HG02610 (cell line): ENCODE measurements around the gene CAB39L.

Source experiments
- ATAC-seq: cut with Tn5 transposase; IDR thresholded peaks from one replicate; pipeline ENCODE4 v1.9.1; 2021; ENCODE audit warnings: mild to moderate bottlenecking, moderate library complexity; ENCODE audit not compliant: unreplicated experiment

The CAB39L gene

DNA sequence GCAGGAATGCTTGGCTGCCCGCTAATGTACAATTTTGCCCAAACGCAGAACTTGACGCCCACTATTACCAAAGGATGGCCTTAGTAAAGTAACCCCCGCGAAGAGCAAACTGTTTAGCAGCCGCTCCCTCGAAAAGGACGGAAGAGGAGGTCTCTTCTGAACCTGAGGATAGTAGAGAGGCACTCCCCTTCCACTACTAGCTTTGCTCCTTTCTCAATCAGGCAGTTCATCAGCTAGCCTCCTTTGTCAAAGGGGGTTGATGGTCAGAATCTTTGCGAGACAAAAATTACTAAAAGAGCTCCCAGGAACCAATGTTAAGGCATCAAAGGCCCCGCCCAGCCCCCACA, 534 bp downstream of the CAB39L start:
- no peak for ATAC-seq

DNA sequence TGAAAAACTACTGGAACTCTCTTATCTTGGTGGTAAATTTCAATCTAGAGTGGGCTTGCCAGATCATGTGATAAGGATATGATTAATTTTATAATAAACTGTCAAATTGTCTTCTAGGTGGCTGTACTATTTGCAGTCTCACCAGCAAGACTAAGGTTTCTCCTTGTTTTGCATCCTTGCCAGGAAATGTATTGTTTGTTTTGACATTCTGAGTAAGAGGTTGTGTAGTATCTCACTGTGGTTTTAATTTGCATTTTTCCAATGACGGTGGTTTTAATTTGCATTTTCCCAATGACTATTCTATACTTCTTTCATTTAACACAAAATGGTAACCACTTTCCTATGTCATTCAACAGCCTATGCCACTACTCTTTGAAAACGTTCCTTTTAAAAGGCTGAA, 2.0 kb downstream of the CAB39L start:
- no peak for ATAC-seq

DNA sequence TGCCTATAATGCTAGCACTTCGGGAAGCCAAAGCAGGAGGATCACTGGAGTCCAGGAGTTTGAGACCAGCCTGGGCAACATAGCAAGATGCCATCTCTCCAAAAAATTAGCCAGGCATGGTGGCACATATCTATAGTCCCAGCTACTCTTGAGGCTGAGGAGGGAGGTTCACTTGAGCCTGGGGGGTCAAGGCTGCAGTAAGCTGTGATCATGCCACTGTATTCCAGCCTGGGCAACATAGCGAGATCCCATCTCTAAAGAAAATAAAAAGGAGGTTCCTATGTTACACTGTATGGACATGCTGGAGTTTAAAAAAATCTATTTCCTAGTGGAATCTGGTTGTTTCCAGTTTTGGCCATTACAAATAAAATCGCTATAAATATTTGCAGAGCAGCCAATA, 2.6 kb downstream of the CAB39L start:
- no peak for ATAC-seq

DNA sequence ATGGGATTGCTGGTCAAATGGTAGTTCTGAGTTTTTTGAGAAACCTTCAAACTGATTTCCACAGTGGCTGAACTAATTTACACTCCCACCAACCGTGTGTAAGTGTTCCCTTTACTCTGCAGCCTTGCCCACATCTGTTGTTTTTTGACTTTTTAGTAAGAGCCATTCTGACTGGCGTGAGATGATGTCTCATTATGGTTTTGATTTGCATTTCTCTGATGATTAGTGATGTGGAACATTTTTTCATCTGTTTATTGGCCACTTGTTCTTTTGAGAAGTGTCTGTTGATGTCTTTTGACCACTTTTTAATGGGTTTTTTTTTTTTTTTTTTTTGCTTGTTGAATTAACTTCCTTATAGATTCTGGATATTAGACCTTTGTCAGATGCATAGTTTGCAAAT, 4.3 kb downstream of the CAB39L start:
- ATAC-seq: no peak

DNA sequence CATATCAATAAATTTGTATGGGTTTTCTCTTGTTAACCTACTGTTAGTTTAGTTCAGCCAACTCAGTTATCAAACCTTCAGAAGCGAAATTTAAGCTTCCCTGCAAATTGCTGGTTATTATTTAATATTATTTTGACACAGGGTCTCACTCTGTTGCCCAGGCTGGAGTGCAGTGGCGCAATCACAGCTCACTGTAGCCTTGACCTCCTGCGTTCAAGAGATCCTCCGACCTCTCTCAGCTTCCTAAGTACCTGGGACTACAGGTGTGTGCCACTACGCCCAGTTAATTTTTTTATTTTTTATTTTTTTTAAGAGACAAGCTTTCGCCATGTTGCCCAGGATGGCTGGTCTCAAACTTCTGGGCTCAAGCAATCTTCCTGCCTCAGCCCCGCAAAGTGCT, 6.2 kb downstream of the CAB39L start:
- no peak for ATAC-seq

DNA sequence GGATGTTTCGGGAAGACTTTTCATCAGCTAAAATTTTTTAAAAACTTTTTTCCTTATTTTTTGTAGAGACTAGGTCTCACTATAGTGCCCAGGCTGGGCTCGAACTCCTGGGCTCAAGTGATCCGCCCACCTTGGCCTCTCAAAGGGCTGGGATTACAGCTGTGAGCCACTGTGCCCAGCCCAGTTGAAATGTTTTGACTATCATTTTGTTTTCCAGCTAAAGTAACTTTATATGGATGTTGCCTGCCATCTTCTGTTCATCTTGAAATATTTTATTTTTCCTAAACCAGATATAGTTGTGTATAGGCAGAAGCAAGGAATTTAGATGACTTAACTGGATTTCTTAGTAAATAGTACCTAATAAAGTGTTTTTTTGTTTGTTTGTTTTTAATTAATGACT, 7.0 kb downstream of the CAB39L start:
- no peak for ATAC-seq

DNA sequence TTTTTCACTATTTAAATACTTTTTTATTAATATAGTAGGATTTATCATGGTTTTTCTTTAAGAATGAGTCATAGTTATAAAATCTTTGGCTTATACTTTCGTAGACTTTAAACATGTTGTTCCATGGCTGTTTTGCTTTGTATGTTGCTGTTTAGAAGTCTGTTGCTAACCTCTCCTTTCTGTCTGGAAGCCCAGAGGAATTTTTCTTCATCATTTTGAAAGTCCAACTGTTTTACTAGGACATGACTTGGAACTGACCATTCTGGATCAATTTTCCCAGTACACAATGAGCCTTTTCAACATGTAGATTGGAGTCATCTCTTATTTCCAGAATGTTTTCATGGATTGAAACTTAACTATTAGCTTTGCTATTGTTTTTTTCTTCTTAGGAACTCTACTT, 7.9 kb downstream of the CAB39L start:
- no peak for ATAC-seq

DNA sequence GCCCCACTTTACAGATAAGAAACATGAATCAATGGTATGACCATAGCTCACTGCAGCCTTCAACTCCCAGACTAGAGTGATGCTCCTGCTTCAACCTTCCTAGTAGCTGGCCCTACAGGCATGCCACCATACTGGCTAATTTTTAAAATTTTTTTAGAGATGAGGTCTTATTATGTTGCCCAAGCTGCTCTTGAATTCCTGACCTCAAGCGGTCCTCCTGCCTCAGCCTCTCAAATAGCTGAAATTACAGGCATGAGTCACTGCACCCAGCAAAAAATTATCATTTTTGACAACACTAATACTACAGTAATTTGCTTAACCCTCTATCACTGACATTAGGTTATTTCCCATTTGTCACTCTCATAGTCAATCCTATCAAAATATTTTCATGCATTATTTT, 14.7 kb downstream of the CAB39L start:
- no peak for ATAC-seq

DNA sequence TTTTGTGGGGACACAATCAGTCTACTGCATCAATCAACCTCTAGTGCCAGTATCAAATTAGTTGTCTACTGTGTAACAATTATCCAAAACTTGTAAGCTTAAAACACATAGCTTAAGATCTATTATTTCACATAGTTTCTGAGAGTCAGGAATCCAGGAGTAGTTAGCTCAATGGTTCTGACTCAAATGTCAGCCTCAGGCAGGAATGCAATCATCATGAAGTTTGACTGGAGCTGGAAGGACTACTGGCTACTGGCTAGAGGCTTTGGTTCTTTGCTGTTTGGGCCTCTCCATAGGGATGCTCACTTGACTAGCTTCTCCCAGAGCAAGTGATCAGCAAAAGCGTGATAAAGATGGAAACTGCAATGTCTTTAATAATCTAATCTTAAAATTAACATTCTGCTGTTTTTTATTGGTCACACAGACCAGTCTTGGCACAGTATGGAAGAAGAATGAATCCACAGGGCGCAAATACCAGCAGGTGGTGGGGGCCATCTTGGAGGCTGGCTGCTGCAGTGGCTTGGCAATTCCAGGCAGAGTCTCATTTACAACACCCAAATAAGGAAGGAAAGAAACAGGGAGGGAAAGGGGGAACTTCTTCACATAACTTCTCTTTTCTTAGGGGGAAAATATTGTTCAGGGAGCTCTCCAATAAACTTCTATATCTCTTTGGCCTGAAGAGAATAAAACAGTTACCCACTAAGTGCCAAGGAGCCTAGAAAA, 15.7 kb downstream of the CAB39L start:
- ATAC-seq: no peak

DNA sequence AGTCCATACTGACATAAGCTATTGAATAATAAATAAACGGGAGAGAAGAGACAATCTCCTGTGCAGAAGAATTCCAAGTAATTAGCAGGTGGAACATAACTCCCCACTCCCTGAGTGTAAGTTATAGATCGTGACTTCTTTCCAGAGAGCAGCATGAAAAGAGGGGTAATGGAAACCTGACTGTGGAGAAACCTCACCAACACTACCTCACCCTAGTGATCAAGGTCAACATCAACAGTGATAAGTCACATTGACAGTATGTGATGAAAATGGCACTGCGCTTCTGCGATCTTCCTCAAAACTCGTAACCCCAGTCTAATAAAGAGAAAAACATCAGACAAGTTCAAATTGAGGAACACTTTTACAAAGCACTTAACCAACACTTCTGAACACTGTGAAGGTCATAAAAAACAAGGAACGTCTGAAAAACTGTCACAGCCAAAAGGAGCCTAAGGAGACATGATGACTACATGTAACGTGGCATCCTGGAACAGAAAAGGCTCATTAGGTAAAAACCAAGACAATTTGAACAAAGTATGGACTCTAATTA, 19.8 kb downstream of the CAB39L start:
- ATAC-seq: no peak

DNA sequence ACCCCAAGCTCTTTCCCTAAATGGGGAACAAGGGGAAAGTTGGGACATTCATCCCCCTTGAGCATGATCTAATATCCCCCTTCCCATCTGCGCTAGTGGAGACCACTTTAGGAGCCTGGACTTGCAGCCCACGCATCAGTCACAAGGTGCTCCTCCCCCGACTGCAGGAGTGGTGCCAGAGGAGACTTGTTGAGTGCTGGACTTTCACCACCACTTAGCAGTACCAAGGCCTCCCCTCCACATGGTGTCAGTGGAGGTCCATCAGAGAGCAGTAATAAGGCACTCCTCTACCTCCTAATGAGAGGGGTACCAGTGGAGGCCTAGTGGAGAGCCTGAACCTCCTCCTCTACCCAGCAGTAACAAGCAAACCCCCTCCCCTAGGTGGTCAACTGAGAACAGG, 22.5 kb downstream of the CAB39L start:
- peak; percentile 63 for ATAC-seq

DNA sequence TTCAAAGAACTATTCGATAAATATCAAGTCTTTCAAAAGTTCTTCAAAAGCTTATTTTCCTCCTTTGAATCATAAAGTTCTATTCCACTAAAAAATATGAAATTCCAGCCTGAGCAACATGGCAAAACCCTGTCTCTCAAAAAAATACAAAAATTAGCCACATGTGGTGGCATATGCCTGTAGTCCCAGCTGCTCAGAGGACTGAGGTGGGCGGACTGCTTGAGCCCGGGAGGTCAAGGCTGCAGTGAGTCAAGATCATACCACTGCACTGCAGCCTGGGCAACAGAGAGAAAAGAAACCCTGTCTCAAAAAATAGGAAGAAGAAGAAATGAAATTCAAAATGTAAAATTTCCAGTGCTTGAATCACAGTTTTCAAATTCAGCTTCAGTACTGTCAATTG, 24.6 kb downstream of the CAB39L start:
- no peak for ATAC-seq

DNA sequence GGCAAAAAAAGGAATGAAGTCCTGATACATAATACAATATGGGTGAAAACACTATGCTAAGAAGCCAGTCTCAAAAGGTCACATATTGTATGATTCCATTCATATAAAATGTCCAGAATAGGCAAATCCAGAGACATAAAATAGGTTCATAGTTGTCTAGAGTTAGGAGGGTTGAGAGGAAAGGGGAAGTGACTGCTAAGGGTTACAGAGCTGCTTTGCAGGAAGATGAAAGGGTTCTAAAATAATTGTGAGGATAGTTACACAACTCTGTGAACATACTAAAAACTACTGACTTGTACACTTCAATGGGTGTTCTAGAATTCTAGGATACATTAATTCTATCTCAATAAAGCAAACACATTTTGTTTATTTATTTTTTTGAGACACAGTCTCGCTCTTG, 25.7 kb downstream of the CAB39L start:
- no peak for ATAC-seq

DNA sequence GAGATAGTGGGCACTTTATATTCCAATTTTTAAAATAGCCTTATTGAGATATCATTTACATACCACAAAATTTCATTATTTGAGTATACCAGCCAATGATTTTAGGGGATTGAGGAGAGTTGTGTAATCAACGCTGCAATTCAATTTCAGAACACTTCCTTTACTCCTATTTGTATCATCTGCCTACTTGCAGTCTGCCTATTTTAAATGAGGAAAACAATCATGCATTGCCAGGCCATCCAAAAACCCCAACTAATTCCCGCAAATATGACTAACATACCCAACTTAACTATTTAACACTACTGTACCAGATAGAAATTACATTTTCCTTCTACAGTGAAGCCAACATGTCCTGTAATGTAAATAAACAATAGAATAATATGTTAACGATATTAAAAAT, 26.7 kb downstream of the CAB39L start:
- no peak for ATAC-seq

DNA sequence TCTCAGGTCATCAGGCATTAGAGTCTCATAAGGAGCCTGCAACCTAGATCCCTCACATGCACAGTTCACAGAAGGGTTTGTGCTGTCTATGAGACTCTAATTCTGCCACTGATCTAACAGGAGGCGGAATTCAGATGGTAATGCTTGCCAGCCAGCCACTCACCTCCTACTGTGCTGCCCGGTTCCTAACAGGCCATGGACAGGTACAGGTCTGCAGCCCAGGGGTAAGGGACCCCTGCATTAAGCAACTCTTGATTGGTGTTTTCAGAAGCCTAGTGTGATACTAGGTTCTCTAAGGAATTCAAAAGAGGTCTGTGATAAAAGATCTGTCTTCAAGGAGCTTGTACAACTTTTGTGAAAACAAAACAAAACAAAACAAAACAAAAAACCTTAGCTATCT, 31.1 kb downstream of the CAB39L start:
- ATAC-seq: no peak

DNA sequence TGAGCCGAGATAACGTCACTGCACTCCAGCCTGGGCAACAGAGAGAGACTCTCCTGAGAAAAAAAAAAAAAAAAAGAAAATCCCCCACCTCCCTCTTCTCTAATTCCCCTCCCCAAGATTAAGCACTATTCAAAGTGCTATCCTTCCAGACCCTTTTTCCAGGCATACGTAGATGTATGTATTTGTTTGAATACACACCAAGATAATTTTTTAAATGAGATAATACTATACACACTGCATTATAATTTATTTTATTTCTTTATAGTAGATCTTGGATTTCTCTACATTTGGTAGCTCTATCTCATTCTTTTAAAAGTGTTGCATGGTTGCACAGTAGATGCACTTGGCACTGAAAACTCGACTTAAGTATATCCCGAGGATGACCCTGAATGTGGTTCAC, 32.5 kb downstream of the CAB39L start:
- no peak for ATAC-seq

DNA sequence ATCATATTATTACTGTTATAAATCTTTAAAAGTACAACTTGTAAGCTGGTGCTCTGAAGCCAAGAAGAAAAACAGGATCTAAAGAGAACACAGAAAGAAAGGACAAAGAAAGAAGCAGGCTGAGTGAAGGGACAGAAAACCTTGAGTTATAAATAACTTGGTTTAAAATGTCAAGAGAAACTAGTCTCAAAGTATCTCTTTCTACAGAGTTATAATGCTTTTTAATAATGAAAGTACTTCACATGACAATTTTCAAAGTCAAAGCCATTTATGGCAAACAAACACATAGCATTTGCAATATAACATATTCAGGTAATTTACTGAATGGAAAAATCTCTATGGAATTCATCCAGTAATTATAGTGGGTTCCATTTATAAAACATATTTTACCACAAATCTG, 33.4 kb downstream of the CAB39L start:
- no peak for ATAC-seq

DNA sequence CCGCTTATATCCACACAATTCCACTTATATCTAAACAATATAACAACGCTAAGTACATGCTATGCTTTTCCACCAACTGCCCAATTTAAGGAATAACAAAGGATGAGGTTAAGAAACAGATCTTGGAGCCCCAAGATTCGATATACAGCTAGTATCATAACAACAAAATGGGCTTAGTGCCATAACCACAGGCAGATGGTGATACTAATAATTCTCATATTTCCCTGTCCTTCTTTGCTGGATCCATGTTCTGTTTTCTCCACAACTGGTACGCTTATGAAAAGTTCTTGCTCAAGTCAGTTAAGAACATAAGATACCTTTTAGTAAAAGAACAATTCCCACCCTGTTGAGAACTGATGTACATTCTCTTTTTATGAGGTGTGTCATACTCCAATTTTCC, 33.9 kb downstream of the CAB39L start:
- ATAC-seq: no peak

DNA sequence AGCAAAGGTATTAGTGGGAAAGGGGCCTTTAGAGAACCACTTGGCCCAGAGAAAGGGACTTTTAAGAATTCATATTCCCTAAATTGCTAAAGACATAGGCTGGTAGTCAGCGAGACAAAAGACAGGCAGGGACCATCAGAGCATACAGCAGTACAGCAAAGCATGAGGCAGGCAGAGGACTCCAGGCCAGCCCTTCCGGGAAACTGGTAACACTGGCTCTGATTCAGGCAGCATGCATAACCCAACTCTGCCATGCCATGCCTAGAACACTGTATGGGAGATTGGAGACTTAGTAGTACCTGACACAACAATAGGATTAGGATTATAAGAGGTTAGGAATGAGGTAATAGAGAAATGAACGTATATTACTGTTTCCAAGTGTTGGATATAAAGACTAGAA, 34.9 kb downstream of the CAB39L start:
- no peak for ATAC-seq

DNA sequence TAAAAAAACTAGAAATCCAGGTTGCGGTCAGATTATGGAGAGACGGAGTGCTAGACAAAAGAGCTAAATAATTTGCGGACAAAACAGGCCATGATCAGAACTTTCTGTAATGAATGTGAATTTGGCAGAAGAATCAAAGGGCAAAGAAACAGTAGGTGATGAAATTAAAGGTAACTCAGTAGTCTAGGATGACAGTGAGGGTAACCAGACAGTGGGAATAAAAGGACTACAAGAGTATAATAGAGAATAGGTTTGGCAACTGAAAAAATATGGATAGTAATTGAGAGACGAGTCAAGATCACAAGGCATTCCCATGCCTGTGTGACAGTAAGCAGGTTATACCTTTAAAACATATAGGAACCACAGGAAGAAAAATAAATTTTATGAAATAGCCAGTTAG, 35.9 kb downstream of the CAB39L start:
- ATAC-seq: no peak

DNA sequence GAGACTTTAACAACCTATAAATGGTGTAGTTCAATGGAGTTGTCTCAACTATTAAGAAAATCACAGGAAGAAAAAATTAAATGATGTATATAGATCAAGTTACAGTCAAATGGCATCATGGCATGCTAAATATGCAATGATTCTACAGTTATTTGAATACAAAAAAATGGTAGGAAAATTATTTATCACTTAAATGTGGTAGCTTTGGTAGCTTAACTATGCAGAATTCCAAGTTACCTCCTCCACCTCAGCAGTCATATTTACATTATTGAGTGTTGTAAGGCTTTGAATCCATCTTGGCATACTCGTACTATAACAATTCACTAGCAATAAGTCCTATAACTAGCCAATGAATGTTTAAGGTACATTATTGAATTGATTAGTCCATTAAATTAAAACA, 36.8 kb downstream of the CAB39L start:
- no peak for ATAC-seq

DNA sequence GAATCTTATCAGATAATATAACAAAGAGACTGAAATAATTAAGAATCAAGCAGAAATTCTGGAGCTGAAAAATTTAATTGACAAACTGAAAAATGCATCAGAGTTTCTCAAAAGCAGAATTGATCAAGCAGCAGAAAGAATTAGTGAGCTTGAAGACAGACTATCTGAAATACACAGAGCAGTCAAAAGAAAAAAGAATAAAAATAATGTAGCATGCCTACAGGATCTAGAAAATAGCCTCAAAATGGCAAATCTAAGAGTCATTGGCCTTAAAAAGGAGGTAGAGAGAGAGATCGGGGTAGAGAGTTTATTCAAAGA, 39.2 kb downstream of the CAB39L start:
- ATAC-seq: no peak

DNA sequence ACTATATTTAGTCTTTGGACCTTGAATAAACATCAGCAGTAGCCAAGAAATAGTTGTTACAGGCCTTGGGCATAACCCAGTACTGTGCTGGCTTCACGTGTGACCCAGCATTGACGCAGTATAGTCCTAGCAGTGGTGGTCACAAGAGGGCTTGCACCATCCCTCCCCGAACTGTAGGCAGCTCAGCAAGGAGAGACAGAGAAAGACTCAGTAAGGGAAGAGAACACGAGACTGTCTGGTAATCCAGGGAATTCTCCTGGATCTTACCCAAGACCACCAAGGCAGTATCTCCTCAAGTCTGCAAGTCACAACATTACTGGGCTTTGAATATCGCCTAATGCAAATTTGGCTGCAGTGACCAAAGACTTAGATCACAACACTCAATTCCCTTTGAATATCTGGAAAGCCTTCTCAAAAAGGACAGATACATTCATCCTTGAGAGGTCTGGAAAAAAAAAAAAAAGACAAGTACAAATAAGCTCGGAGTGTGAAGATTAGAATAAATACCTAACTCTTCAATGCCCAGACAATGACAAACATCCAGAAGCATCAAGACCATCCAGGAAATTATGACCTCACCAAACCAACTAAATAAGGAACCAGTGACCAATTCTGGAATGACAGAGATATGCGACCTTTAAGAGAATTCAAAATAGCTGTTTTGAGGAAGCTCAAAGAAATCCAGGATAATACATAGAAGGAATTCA, 39.7 kb downstream of the CAB39L start:
- no peak for ATAC-seq
